ENCODE data around the gene ATXN2.
"Not testable (repeated sequence)": the region's sequence is repeated elsewhere in the genome, so short reads cannot be mapped to it uniquely, and the experiment has no call there.

DNA sequence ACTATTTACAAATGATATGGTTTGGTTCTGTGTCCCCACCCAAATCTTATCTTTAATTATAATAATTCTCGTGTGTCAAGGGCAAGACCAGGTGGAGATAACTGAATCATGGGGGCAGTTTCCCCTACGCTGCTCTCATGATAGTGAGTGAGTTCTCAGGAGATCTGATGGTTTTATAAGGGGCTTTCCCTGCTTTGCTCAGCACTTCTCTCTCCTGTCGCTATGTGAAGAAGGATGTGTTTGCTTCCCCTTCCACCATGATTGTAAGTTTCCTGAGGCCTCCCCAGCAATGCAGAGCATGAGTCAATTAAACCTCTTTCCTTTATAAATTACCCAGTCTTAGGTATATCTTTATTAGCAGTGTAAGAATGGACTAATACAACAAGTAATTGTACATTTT, 43.8 kb downstream of the ATXN2 start:
- not testable (repeated sequence) for TF ChIP-seq EP300 (IDR thresholded peaks at IDR 0.05; ENCODE audit: low read length); ZNF77 (CRISPR knock-in tag; IDR thresholded peaks at IDR 0.05); XRCC4 (IDR thresholded peaks at IDR 0.05; ENCODE audit: extremely low read depth, insufficient read depth, insufficient read length); POLR2AphosphoS5 (IDR thresholded peaks at IDR 0.05; ENCODE audit: control insufficient read depth, insufficient read depth, low read depth, low read length); MTA1 (IDR thresholded peaks at IDR 0.05; ENCODE audit: borderline replicate concordance); CEBPB (tag; IDR thresholded peaks at IDR 0.05); E2F3 (CRISPR knock-in tag; IDR thresholded peaks at IDR 0.05); ZFX (CRISPR knock-in tag; IDR thresholded peaks at IDR 0.05)

Data from K562 (cell line).